Loucy (cell line): Measurements from ENCODE around the gene LSM8.

ENCODE experiments used
- H2AFZ ChIP-seq: fragments of 200-600 bp; sonication (generic); 2 replicates; pipeline ENCODE4 v1.6.0; 2016; ENCODE audit warnings: antibody characterized with exemption, mild to moderate bottlenecking, low read length, moderate library complexity
- H3F3A ChIP-seq: fragments of 200-600 bp; 2 replicates; pipeline ENCODE4 v1.6.0; 2016; ENCODE audit warnings: antibody characterized with exemption, low read depth, mild to moderate bottlenecking
- H3K27me3 ChIP-seq: fragments of 200-600 bp; sonication (generic); 2 replicates; pipeline ENCODE4 v1.6.1; 2014; ENCODE audit warnings: low read length, mild to moderate bottlenecking; ENCODE audit not compliant: insufficient read depth, poor library complexity, severe bottlenecking
- H3K36me3 ChIP-seq: fragments of 200-600 bp; sonication (generic); 2 replicates; pipeline ENCODE4 v1.6.1; 2016; ENCODE audit warnings: low read length; ENCODE audit not compliant: insufficient read depth
- H3K4me1 ChIP-seq: fragments of 200-600 bp; sonication (generic); 2 replicates; pipeline ENCODE4 v1.5.1; 2014; ENCODE audit warnings: low read length, mild to moderate bottlenecking; ENCODE audit not compliant: insufficient read depth, poor library complexity, severe bottlenecking
- H3K4me2 ChIP-seq: fragments of 200-600 bp; sonication (generic); 2 replicates; pipeline ENCODE4 v1.6.0; 2014; ENCODE audit warnings: antibody characterized with exemption, low read length, low read depth, mild to moderate bottlenecking; ENCODE audit not compliant: poor library complexity, severe bottlenecking
- H3K4me3 ChIP-seq: fragments of 200-600 bp; sonication (generic); 2 replicates; pipeline ENCODE4 v1.5.1; 2014; ENCODE audit warnings: low read length, mild to moderate bottlenecking, mixed read lengths; ENCODE audit not compliant: poor library complexity, severe bottlenecking
- H3K79me2 ChIP-seq: fragments of 200-600 bp; sonication (generic); 2 replicates; pipeline ENCODE4 v1.6.1; 2014; ENCODE audit warnings: low read length; ENCODE audit not compliant: insufficient read depth
- H3K9ac ChIP-seq: fragments of 200-600 bp; sonication (generic); 2 replicates; pipeline ENCODE4 v1.6.0; 2014; ENCODE audit warnings: mild to moderate bottlenecking, low read depth, low read length, moderate library complexity; ENCODE audit not compliant: poor library complexity, severe bottlenecking
- H3K9me2 ChIP-seq: fragments of 200-600 bp; sonication (generic); replicated peaks from 2 replicates; pipeline ENCODE4 v1.6.1; 2016; ENCODE audit warnings: low read depth, low read length, mixed read lengths
- H3K9me3 ChIP-seq: fragments of 200-600 bp; sonication (generic); 2 replicates; pipeline ENCODE4 v1.6.1; 2014; ENCODE audit warnings: mild to moderate bottlenecking, antibody characterized with exemption, low read length, low read depth; ENCODE audit not compliant: insufficient read depth
- H4K20me1 ChIP-seq: fragments of 200-600 bp; sonication (generic); 2 replicates; pipeline ENCODE4 v1.6.0; 2014; ENCODE audit warnings: antibody characterized with exemption, low read length, mild to moderate bottlenecking; ENCODE audit not compliant: insufficient read depth, poor library complexity, severe bottlenecking
- CTCF ChIP-seq: fragments of 200-600 bp; sonication (generic); conservative IDR thresholded peaks from 2 replicates; pipeline ENCODE4 v1.5.1; 2014; ENCODE audit warnings: mild to moderate bottlenecking, antibody characterized with exemption, low read length
- EZH2phosphoT487 ChIP-seq: fragments of 200-600 bp; IDR thresholded peaks from 2 replicates; pipeline ENCODE4 v1.6.1; 2018; ENCODE audit warnings: antibody characterized with exemption, mild to moderate bottlenecking, moderate library complexity, borderline replicate concordance

Gene LSM8

GRCh38 chr7:118195837-118196474 is 12.0 kb downstream of the LSM8 start:
- H3K4me3 ChIP-seq = no peak overlapping the region
- TF ChIP-seq CTCF (peak; percentile 91), EZH2phosphoT487 (no peak)
- peaks cover 3% of the 10 kb centered on the region; the same call in 1 of the 2 replicates for H3F3A ChIP-seq
- H3K27me3 ChIP-seq = no peaks in the 10 kb centered on the region
- H2AFZ ChIP-seq = no peak overlapping the region
- peaks cover 15% of the 10 kb centered on the region; the same call in 1 of the 2 replicates for H3K36me3 ChIP-seq
- H3K9me3 ChIP-seq = no peaks in the 10 kb centered on the region
- H3K79me2 ChIP-seq = peaks cover 4% of the 10 kb centered on the region; the same call in 1 of the 2 replicates
- H3K9ac ChIP-seq = no peak overlapping the region
- H3K4me1 ChIP-seq = peaks cover 3% of the 10 kb centered on the region
- H3K4me2 ChIP-seq = no peak overlapping the region
- H3K9me2 ChIP-seq = no peaks in the 10 kb centered on the region
- H4K20me1 ChIP-seq = peaks cover 4% of the 10 kb centered on the region

- H3K9me3 ChIP-seq = no peaks in the 10 kb centered on the region
- no peak overlapping the region for H3K9ac ChIP-seq
- no peak overlapping the region for H2AFZ ChIP-seq
- TF ChIP-seq EZH2phosphoT487 = no peak
- TF ChIP-seq CTCF = no peak
- H3K36me3 ChIP-seq = no peaks in the 10 kb centered on the region
- no peaks in the 10 kb centered on the region for H4K20me1 ChIP-seq
- H3F3A ChIP-seq = no peaks in the 10 kb centered on the region
- H3K4me3 ChIP-seq = no peak overlapping the region
- no peak overlapping the region for H3K4me2 ChIP-seq
- H3K27me3 ChIP-seq = no peaks in the 10 kb centered on the region
- H3K79me2 ChIP-seq = no peaks in the 10 kb centered on the region
- no peaks in the 10 kb centered on the region for H3K4me1 ChIP-seq
- no peaks in the 10 kb centered on the region for H3K9me2 ChIP-seq
Observed at GRCh38 chr7:118202061-118202460, 18.1 kb downstream of the LSM8 start.

GRCh38 chr7:118214051-118214832 is 30.3 kb downstream of the LSM8 start:
- H3K9me2 ChIP-seq = no peaks in the 10 kb centered on the region
- no peaks in the 10 kb centered on the region for H4K20me1 ChIP-seq
- H3K4me1 ChIP-seq = no peaks in the 10 kb centered on the region
- H2AFZ ChIP-seq = no peak overlapping the region
- H3F3A ChIP-seq = no peaks in the 10 kb centered on the region
- TF ChIP-seq CTCF = no peak
- TF ChIP-seq EZH2phosphoT487 = no peak
- no peak overlapping the region for H3K4me2 ChIP-seq
- H3K9ac ChIP-seq = no peak overlapping the region
- no peaks in the 10 kb centered on the region for H3K9me3 ChIP-seq
- no peak overlapping the region for H3K4me3 ChIP-seq
- H3K27me3 ChIP-seq = no peaks in the 10 kb centered on the region
- H3K79me2 ChIP-seq = no peaks in the 10 kb centered on the region
- no peaks in the 10 kb centered on the region for H3K36me3 ChIP-seq
